HG03159 (cell line): ENCODE results near the gene C2CD3.
A peak's percentile ranks its signal among the peaks of the same experiment; 100 is the strongest.

Experiments used
- ATAC-seq: cut with Tn5 transposase; IDR thresholded peaks from one replicate; pipeline ENCODE4 v1.9.1; 2021; ENCODE audit warnings: mild to moderate bottlenecking, moderate library complexity; ENCODE audit not compliant: unreplicated experiment

Gene C2CD3

GRCh38 chr11:74170694-74171629 lies at the start of gene C2CD3, which contains the start of gene PPME1:
Gene C2CD3, minus strand, starts transcription at chr11:74171002. Its CDS starts 210 bp downstream, at chr11:74170792.
Gene PPME1, plus strand, starts transcription at chr11:74171289. Its CDS starts 133 bp downstream, at chr11:74171422.
- ATAC-seq = peak; percentile 96

- ATAC-seq = no peak
These were observed 49.6 kb upstream of the C2CD3 start for GRCh38 chr11:74220376-74220775.

- ATAC-seq = no peak
These were observed 41.7 kb upstream of the C2CD3 start for GRCh38 chr11:74212533-74212932.

GRCh38 chr11:74208507-74208906 lies 37.7 kb upstream of the C2CD3 start:
- ATAC-seq = no peak

- no peak for ATAC-seq
These were observed 35.9 kb upstream of the C2CD3 start for GRCh38 chr11:74206746-74207145.

- ATAC-seq = no peak
These were observed 34.4 kb upstream of the C2CD3 start for GRCh38 chr11:74205181-74205580.

GRCh38 chr11:74204701-74205100 lies 33.9 kb upstream of the C2CD3 start:
- ATAC-seq = no peak

- no peak for ATAC-seq
These were observed 33.2 kb upstream of the C2CD3 start for GRCh38 chr11:74203966-74204365.

GRCh38 chr11:74196781-74197486 lies 26.1 kb upstream of the C2CD3 start:
- ATAC-seq = no peak

- ATAC-seq = no peak
These were observed 25.0 kb upstream of the C2CD3 start for GRCh38 chr11:74195828-74196227.

- ATAC-seq = no peak
These were observed 14.9 kb upstream of the C2CD3 start for GRCh38 chr11:74185695-74186094.

GRCh38 chr11:74185285-74185684 lies 14.5 kb upstream of the C2CD3 start:
- ATAC-seq = no peak

- no peak for ATAC-seq
These were observed 11.8 kb upstream of the C2CD3 start for GRCh38 chr11:74182635-74183034.

GRCh38 chr11:74179234-74180052 lies 8.6 kb upstream of the C2CD3 start:
- ATAC-seq = no peak

GRCh38 chr11:74175920-74176319 lies 5.1 kb upstream of the C2CD3 start:
- no peak for ATAC-seq

- ATAC-seq = no peak
These were observed 1.2 kb upstream of the C2CD3 start for GRCh38 chr11:74171997-74172396.

GRCh38 chr11:74171630-74171968 lies 797 bp upstream of the C2CD3 start:
- ATAC-seq = no peak

- ATAC-seq = no peak
These were observed 904 bp downstream of the C2CD3 start for GRCh38 chr11:74169738-74170458.

GRCh38 chr11:74168838-74169237 lies 2.0 kb downstream of the C2CD3 start:
- ATAC-seq = no peak

- ATAC-seq = no peak
These were observed 7.9 kb downstream of the C2CD3 start for GRCh38 chr11:74162681-74163467.
